ENCODE measurements around the gene ASS1.
A peak's percentile ranks its signal among the peaks of the same experiment; 100 is the strongest.

Gene ASS1

DNA sequence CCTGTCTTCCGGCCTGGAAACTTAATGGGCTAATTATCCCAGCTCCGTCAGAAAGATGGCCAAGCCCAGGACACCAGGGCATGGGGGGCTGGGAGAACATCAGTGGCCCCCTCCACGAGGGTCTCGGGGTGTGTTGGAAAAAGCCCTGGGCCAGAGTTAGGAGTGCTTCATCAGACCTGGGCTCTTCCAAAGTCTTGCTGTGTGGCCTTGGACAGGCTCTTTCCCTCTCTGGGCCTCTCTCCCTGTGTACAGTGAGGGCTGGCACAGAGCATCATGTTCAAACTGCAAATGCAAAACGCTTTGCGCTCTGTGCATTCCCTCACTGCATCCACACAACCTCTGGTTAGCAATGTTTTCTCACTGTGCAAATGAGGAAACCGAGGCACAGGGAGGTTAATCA lies 48.3 kb downstream of the ASS1 start:
- peaks cover 15 to 30% of the 10 kb centered on the region in 2 donors for H3K36me3 ChIP-seq (ENCODE audit: control insufficient read depth in 2 of 2, insufficient read depth in 2 of 2, low read length in 2 of 2)
- no peaks in the 10 kb centered on the region for H3K27me3 ChIP-seq (ENCODE audit: control insufficient read depth in 2 of 2, insufficient read depth in 2 of 2, low read length in 2 of 2)
- H3K9me3 ChIP-seq (ENCODE audit: control insufficient read depth in 2 of 2, low read length in 2 of 2), result peaks cover 0 to 2% of the 10 kb centered on the region in 2 donors
- H3K27ac ChIP-seq (ENCODE audit: low read depth in 2 of 2, low read length in 2 of 2), result no peak overlapping the region
- no peaks in the 10 kb centered on the region for H3K4me1 ChIP-seq (ENCODE audit: control insufficient read depth in 2 of 2, insufficient read depth in 2 of 2, low read length in 2 of 2)
- no peak overlapping the region for H3K9ac ChIP-seq (ENCODE audit: low read depth in 1 of 2, low read length in 2 of 2)
- no peak overlapping the region for H3K4me3 ChIP-seq (ENCODE audit: low read length in 2 of 2)

GRCh38 chr9:130493476-130493875 lies 48.7 kb downstream of the ASS1 start:
- Histone ChIP-seq H3K4me3 (ENCODE audit: low read length in 2 of 2) (no peak overlapping the region), H3K27ac (ENCODE audit: low read depth in 2 of 2, low read length in 2 of 2) (no peak overlapping the region), H3K9ac (ENCODE audit: low read depth in 1 of 2, low read length in 2 of 2) (no peak overlapping the region), H3K9me3 (ENCODE audit: control insufficient read depth in 2 of 2, low read length in 2 of 2) (peaks cover 0 to 2% of the 10 kb centered on the region in 2 donors), H3K36me3 (ENCODE audit: control insufficient read depth in 2 of 2, insufficient read depth in 2 of 2, low read length in 2 of 2) (peaks cover 18 to 31% of the 10 kb centered on the region in 2 donors), H3K4me1 (ENCODE audit: control insufficient read depth in 2 of 2, insufficient read depth in 2 of 2, low read length in 2 of 2) (no peaks in the 10 kb centered on the region), H3K27me3 (ENCODE audit: control insufficient read depth in 2 of 2, insufficient read depth in 2 of 2, low read length in 2 of 2) (no peaks in the 10 kb centered on the region)

GRCh38 chr9:130495067-130495466 lies 50.3 kb downstream of the ASS1 start:
- Histone ChIP-seq H3K27me3 (ENCODE audit: control insufficient read depth in 2 of 2, insufficient read depth in 2 of 2, low read length in 2 of 2) (no peaks in the 10 kb centered on the region), H3K4me3 (ENCODE audit: low read length in 2 of 2) (no peak overlapping the region), H3K9ac (ENCODE audit: low read depth in 1 of 2, low read length in 2 of 2) (no peak overlapping the region), H3K9me3 (ENCODE audit: control insufficient read depth in 2 of 2, low read length in 2 of 2) (peaks cover 0 to 2% of the 10 kb centered on the region in 2 donors), H3K27ac (ENCODE audit: low read depth in 2 of 2, low read length in 2 of 2) (no peak overlapping the region), H3K4me1 (ENCODE audit: control insufficient read depth in 2 of 2, insufficient read depth in 2 of 2, low read length in 2 of 2) (peaks cover 7 to 9% of the 10 kb centered on the region in 2 donors), H3K36me3 (ENCODE audit: control insufficient read depth in 2 of 2, insufficient read depth in 2 of 2, low read length in 2 of 2) (peaks cover 18 to 25% of the 10 kb centered on the region in 2 donors)

- H3K9ac ChIP-seq (ENCODE audit: low read depth in 1 of 2, low read length in 2 of 2), result no peak overlapping the region
- H3K27me3 ChIP-seq (ENCODE audit: control insufficient read depth in 2 of 2, insufficient read depth in 2 of 2, low read length in 2 of 2), result no peaks in the 10 kb centered on the region
- no peak overlapping the region for H3K4me3 ChIP-seq (ENCODE audit: low read length in 2 of 2)
- H3K4me1 ChIP-seq (ENCODE audit: control insufficient read depth in 2 of 2, insufficient read depth in 2 of 2, low read length in 2 of 2), result peaks cover 16% of the 10 kb centered on the region in 2 donors
- H3K36me3 ChIP-seq (ENCODE audit: control insufficient read depth in 2 of 2, insufficient read depth in 2 of 2, low read length in 2 of 2), result peaks cover 18 to 21% of the 10 kb centered on the region in 2 donors
- H3K9me3 ChIP-seq (ENCODE audit: control insufficient read depth in 2 of 2, low read length in 2 of 2), result peaks cover 0 to 2% of the 10 kb centered on the region in 2 donors
- H3K27ac ChIP-seq (ENCODE audit: low read depth in 2 of 2, low read length in 2 of 2), result no peak overlapping the region
Observed at GRCh38 chr9:130497139-130497538, 52.4 kb downstream of the ASS1 start.

DNA sequence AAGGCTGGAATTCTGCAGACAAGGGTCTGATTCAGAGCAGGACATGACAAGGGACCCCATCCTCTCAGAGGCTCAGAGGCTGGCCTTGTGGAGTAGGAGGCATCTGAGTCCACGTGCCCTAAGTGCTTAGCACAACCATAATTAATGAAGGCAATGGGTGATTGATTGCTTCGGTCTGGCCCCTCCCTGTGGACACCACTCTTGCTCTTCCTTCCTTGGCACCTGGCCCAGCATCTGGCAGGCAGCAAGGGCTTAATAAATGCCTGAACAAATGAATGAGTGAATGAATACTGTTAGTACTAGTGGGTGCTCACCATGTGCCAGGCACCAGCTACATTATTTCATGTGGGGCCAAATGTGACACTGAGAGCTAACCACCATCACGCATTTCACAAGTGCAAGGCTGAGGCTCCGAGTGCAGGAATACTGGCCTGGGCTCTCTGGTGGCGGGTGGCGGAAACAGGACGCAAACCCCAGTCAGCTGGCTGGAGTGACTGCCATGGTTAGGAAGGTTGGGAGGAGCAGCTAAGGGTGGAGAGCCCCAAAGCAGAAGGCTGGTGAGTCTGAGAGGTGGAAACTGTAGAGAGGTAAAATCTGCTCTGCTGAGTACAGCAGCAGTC lies 53.6 kb downstream of the ASS1 start:
- H3K9me3 ChIP-seq (ENCODE audit: control insufficient read depth in 2 of 2, low read length in 2 of 2), result peaks cover 0 to 2% of the 10 kb centered on the region in 2 donors
- H3K9ac ChIP-seq (ENCODE audit: low read depth in 1 of 2, low read length in 2 of 2), result no peak overlapping the region
- no peaks in the 10 kb centered on the region for H3K27me3 ChIP-seq (ENCODE audit: control insufficient read depth in 2 of 2, insufficient read depth in 2 of 2, low read length in 2 of 2)
- H3K4me3 ChIP-seq (ENCODE audit: low read length in 2 of 2), result no peak overlapping the region
- peaks cover 14 to 16% of the 10 kb centered on the region in 2 donors for H3K36me3 ChIP-seq (ENCODE audit: control insufficient read depth in 2 of 2, insufficient read depth in 2 of 2, low read length in 2 of 2)
- no peak overlapping the region for H3K27ac ChIP-seq (ENCODE audit: low read depth in 2 of 2, low read length in 2 of 2)
- peaks cover 16% of the 10 kb centered on the region in 2 donors for H3K4me1 ChIP-seq (ENCODE audit: control insufficient read depth in 2 of 2, insufficient read depth in 2 of 2, low read length in 2 of 2)

DNA sequence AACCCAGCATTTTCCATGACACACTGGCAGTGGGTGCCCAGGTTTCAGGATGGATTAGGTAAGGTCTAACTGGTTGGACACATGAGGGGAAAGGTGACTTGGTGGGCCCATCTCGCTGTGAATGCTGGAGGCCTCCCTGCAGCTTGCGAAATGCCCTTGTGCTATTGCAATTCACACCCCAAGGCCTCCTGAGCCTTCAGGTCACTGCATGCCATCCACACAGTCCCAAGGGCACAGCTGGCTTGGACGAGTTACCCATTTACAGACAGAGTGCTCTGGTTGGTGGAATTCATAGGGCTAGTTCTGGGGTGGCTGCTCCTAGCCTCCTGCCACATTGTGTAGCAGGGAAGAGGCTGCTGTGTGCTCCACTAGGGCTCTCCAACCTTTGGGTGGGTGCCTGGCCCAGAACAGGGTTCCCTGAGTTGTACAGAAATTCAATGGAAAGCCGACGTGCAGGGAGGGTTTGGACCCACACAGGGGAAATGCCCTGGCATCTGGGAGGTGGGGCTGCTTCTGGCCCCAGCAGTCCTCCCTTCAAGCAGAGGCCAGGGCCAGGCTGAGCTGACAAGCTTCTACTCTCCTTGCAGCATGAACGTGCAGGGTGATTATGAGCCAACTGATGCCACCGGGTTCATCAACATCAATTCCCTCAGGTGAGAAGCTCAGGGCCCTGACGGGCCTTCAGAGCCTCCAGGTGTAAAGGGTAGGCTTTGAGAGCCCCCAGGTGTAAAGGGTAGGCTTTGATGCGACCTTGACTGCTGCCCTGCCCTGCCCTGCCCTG lies 54.3 kb downstream of the ASS1 start:
- H3K27ac ChIP-seq (ENCODE audit: low read depth in 2 of 2, low read length in 2 of 2), result peak overlapping the region; percentile 67 to 70
- H3K36me3 ChIP-seq (ENCODE audit: control insufficient read depth in 2 of 2, insufficient read depth in 2 of 2, low read length in 2 of 2), result peaks cover 14 to 16% of the 10 kb centered on the region in 2 donors
- no peak overlapping the region for H3K9ac ChIP-seq (ENCODE audit: low read depth in 1 of 2, low read length in 2 of 2)

DNA sequence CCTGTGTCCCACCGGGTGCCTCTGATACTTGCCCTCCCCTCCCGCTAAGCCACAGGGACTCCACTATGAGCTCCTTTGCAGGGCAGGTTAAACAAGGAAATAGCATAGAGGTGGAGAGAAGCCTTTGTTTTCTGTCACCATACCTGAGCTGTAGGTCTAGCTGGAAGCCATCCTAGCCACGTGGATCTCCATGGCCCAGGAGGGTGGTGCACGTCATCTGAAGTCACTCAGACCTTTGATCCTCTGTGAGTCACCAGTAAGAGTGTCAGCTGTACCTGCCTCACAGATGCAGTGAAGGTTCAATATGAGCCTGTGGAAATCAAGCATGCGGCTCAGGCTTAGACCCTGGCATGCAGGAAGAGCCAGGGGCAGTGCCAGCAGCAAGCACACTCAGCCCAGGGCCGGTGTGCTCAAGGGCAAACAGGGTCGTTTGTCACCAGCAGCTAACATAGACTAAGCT lies 55.1 kb downstream of the ASS1 start:
- H3K36me3 ChIP-seq (ENCODE audit: control insufficient read depth in 2 of 2, insufficient read depth in 2 of 2, low read length in 2 of 2), result peaks cover 9 to 15% of the 10 kb centered on the region in 2 donors
- peak overlapping the region in 1 of 2 donors; percentile 31 for H3K9ac ChIP-seq (ENCODE audit: low read depth in 1 of 2, low read length in 2 of 2)
- H3K4me1 ChIP-seq (ENCODE audit: control insufficient read depth in 2 of 2, insufficient read depth in 2 of 2, low read length in 2 of 2), result peaks cover 16% of the 10 kb centered on the region in 2 donors
- peak overlapping the region; percentile 67 to 70 for H3K27ac ChIP-seq (ENCODE audit: low read depth in 2 of 2, low read length in 2 of 2)
- peaks cover 0 to 2% of the 10 kb centered on the region in 2 donors for H3K9me3 ChIP-seq (ENCODE audit: control insufficient read depth in 2 of 2, low read length in 2 of 2)
- H3K4me3 ChIP-seq (ENCODE audit: low read length in 2 of 2), result no peak overlapping the region
- H3K27me3 ChIP-seq (ENCODE audit: control insufficient read depth in 2 of 2, insufficient read depth in 2 of 2, low read length in 2 of 2), result no peaks in the 10 kb centered on the region

More for the DNA sequence above, 54.3 kb downstream of the ASS1 start:
- Histone ChIP-seq H3K9me3 (ENCODE audit: control insufficient read depth in 2 of 2, low read length in 2 of 2) (peaks cover 0 to 2% of the 10 kb centered on the region in 2 donors), H3K4me3 (ENCODE audit: low read length in 2 of 2) (no peak overlapping the region), H3K4me1 (ENCODE audit: control insufficient read depth in 2 of 2, insufficient read depth in 2 of 2, low read length in 2 of 2) (peaks cover 16% of the 10 kb centered on the region in 2 donors), H3K27me3 (ENCODE audit: control insufficient read depth in 2 of 2, insufficient read depth in 2 of 2, low read length in 2 of 2) (no peaks in the 10 kb centered on the region)

DNA sequence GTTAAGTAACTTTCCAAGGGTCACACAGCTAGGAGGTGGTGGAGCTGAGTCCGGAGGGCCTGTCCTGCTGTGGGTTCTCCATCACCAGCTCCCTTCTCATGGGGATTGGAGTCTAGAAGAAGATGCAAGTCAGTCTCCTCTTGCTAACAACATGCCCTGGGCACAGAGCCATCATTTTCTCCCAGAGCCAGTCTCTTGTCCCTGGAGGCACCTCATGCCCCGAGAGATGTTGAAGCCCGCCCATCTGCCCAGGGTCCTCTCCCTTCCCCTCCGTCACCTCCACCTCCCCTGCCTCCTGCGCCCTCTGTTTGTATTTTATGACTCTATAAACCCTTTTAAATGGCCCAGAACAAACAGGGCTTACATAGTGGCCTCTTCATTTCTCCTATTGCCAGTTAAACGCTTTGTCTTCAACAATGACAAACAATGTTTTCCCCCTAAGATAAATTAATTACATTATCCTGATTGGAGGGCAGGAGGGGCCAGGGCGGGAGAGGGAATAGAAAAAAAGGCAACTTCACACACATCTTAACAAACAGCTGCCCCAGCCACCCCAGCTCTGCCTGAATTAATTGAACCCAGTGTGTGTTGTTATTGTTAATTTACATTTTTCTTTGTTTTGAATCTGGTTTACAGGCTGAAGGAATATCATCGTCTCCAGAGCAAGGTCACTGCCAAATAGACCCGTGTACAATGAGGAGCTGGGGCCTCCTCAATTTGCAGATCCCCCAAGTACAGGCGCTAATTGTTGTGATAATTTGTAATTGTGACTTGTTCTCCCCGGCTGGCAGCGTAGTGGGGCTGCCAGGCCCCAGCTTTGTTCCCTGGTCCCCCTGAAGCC lies 55.8 kb downstream of the ASS1 start:
- H3K27me3 ChIP-seq (ENCODE audit: control insufficient read depth in 2 of 2, insufficient read depth in 2 of 2, low read length in 2 of 2), result no peaks in the 10 kb centered on the region
- H3K27ac ChIP-seq (ENCODE audit: low read depth in 2 of 2, low read length in 2 of 2), result peak overlapping the region; percentile 29 to 66
- no peaks in the 10 kb centered on the region for H3K9me3 ChIP-seq (ENCODE audit: control insufficient read depth in 2 of 2, low read length in 2 of 2)
- H3K36me3 ChIP-seq (ENCODE audit: control insufficient read depth in 2 of 2, insufficient read depth in 2 of 2, low read length in 2 of 2), result peaks cover 6 to 10% of the 10 kb centered on the region in 2 donors
- H3K4me3 ChIP-seq (ENCODE audit: low read length in 2 of 2), result no peak overlapping the region
- peaks cover 16% of the 10 kb centered on the region in 2 donors for H3K4me1 ChIP-seq (ENCODE audit: control insufficient read depth in 2 of 2, insufficient read depth in 2 of 2, low read length in 2 of 2)
- H3K9ac ChIP-seq (ENCODE audit: low read depth in 1 of 2, low read length in 2 of 2), result peak overlapping the region in 1 of 2 donors; percentile 31

- Histone ChIP-seq H3K4me1 (ENCODE audit: control insufficient read depth in 2 of 2, insufficient read depth in 2 of 2, low read length in 2 of 2) (peaks cover 16% of the 10 kb centered on the region in 2 donors), H3K9ac (ENCODE audit: low read depth in 1 of 2, low read length in 2 of 2) (no peak overlapping the region), H3K9me3 (ENCODE audit: control insufficient read depth in 2 of 2, low read length in 2 of 2) (no peaks in the 10 kb centered on the region), H3K36me3 (ENCODE audit: control insufficient read depth in 2 of 2, insufficient read depth in 2 of 2, low read length in 2 of 2) (peaks cover 3 to 6% of the 10 kb centered on the region in 2 donors), H3K4me3 (ENCODE audit: low read length in 2 of 2) (no peak overlapping the region), H3K27ac (ENCODE audit: low read depth in 2 of 2, low read length in 2 of 2) (no peak overlapping the region), H3K27me3 (ENCODE audit: control insufficient read depth in 2 of 2, insufficient read depth in 2 of 2, low read length in 2 of 2) (no peaks in the 10 kb centered on the region)
Observed at GRCh38 chr9:130501639-130502038, 56.9 kb downstream of the ASS1 start.
